Suppressor macrophage treated with lipopolysaccharide for 1 hour (primary cell): ENCODE data around the gene MAFG.
A peak's percentile ranks its signal among the peaks of the same experiment; 100 is the strongest.

Source experiments
- DNase-seq, 3 donors: peaks; one replicate each; pipeline ENCODE4 v3.0.0-alpha.2; 2020 to 2022

The MAFG gene

DNA sequence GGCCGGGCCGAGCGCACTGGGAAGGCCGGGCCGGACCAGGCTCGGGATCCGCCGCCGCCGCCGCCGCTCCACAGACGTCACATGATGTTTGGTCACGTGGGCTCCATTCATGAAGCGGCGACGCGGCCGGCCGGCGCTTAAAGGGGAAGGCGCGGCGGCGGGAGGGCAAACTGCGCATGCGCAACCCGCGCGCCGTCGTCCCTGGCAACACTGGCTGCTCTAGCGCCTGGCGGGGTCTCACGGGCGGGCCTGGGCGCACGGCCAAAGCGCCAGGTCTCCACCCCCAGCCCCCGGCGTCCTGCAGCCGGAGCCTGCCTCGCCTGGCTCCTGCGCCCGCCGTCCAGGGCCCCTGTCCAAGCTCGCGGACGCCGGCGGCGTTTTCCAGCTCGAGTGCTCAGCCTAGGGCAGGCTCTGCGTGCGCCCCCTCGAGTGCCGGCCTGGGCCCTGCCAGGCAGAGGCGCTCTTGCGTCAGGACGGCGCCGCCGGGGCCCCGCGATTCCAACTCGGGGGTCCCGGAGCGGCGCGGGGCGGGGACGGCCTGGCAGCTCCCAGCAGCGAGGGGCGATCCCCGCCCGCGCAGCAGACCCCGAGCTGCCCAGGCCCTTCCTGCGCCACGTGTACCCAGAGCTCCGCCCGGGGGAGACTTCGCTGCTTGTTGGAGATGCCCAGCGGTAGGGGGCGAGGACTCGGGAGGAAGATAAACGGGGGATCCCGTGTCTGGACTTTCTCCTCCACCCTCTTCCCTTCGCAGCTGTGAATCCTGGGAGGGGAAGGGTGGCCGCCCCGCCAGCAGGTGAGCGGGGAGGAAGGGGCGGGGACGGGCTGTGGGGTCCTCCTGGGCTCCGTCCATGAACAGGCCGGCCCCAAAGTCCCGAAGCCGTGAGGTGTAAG, at the start of gene MAFG:
Gene MAFG (minus strand): TSS at position 83 of the 891 bp plus-strand sequence. CDS start 4,550 bp downstream, outside the sequence.
- peak; percentile 97 to 98 (median 98) for DNase-seq

DNA sequence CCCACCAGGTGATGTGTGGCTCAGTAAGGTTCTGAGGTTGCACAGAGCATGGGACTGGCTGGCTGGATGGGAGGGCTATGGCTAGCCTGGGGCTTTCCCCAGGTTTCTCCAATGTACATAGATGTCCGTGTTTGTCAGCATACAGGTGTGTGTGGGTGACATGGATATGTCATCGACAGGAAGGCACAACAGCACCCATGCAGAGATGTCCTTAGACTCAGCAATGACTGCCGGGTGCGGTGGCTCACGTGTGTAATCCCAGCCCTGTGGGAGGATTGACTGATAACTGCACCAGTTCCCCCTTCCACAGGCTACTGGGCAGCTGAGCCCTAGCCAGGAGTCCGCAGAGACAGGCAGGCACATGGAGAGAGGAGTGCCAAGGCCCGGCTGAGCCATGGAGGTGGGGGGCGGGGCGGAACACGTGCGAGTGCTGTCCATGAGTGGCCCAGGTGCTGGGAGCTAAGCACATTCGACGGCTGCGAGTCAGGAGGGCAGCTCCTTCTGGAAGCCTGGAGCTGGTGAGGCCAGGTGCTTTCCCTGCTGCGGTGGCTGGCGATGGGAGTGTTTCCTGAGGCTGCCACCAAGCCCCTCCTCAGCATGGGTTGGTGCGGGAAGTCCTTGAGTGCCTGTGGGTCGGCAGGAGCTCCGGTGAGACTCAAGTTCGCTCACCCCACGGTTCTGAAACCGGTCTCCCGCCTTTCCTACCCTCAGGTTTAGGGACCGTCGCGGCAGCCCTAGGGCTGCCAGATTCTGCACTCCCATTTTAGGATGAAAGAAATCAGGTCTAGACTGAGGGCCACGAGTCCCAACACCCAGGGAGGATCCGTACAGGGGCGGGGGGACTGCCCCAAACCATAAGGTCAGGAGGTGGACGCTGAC, 49.0 kb upstream of the MAFG start:
- DNase-seq: peak in 2 of 3 donors; percentile 25 to 30

DNA sequence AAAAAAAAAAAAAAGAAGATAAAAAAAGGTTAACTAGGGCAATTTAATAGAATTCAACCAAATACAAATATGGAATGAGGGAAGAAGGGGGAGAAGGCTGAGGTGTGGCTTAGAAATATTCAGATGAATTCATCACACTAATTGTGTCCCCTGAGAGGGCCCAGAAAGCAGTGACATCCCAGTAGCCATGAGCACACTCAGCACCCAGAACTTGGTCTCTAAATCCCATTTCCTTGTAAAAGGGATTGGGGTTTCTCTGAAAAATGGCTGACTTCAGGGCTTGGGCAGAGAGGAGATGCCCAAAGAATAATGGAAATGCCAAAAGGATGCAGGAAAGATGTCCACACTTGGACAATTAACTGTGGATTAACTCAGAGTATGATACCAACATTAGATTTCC, 45.9 kb upstream of the MAFG start:
- no peak for DNase-seq

GRCh38 chr17:81968850-81969812, 41.6 kb upstream of the MAFG start:
- no peak for DNase-seq

GRCh38 chr17:81968396-81968745, 40.8 kb upstream of the MAFG start:
- no peak for DNase-seq

- peak; percentile 81 to 91 (median 88) for DNase-seq
These were observed 40.2 kb upstream of the MAFG start for GRCh38 chr17:81967533-81968395.

- no peak for DNase-seq
These were observed 39.7 kb upstream of the MAFG start for GRCh38 chr17:81967244-81967532.

DNA sequence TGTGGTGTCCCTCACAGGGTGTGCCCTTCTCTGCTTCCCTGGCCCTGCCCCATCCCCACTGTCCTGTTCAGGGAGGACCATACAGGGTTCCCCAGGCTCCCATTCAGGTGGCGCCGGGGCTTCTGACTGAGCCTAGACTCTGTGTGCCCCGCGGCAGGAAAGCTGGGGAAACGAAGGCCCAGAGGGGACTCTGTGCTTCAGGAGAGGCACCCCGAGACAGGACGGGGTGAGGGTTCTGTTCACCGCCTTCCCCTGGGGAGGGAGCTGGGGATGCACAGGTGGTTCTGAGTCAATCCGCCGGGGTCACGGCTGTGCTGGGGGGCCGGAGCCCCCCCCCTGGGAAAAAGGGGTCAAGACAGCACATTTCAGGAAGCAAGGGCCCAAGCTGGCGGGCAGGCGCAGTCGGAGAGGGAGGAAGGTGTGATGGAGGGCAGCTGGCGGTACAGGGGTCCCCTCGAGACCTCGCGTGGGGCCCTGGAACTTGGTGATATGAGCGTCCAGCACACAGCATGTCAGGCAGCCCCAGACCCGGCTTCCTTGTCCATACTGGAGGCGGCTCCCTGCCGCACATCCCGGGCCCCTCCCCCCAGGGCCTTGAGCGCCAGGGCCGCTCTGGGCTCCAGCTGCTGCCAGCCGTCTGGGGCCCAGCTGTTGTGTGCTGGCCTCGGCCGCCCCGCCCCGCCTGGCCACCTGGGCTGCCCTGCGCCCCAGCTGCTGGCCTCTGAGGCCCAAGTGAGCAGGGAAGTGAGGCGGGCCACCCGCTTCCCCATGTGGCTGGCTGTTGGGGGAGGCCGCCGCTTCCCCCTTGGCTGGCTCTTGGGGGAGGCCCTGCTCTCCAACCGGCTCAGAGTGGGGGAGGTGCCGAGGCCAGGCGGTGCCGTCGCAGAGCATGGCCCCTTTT, 39.1 kb upstream of the MAFG start:
- DNase-seq: peak in 2 of 3 donors; percentile 36 to 60

GRCh38 chr17:81964081-81964849, 36.7 kb upstream of the MAFG start:
- no peak for DNase-seq

GRCh38 chr17:81962499-81963441, 35.2 kb upstream of the MAFG start:
- no peak for DNase-seq

- no peak for DNase-seq
These were observed 34.3 kb upstream of the MAFG start for GRCh38 chr17:81961521-81962498.

DNA sequence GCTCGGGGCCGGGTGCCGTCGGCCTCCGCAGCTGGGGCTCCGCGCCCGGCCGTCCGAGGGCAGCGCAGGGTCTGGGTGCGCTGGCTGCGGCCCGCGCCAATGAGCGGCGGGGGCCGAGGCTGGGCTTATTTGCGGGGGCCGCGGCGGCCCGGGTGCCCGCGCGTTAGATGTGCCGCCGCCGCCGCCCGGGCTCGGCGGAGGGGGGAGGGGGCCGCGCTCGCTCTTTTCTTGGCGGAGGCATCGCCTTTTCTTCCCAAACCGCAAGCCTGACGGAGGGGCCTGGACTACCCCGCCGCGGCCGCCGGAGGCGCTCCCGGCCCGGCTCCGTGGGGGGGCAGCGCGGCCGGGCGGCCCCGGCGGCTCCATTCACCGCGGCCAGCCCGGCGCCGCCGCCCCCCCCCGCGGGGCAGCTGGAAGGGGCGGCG, 33.6 kb upstream of the MAFG start, which contains the start of gene NOTUM:
Gene NOTUM (minus strand): TSS at position 101 of the 425 bp plus-strand sequence. CDS start 278 bp downstream, outside the sequence.
- DNase-seq: peak; percentile 39 to 73 (median 51)

DNA sequence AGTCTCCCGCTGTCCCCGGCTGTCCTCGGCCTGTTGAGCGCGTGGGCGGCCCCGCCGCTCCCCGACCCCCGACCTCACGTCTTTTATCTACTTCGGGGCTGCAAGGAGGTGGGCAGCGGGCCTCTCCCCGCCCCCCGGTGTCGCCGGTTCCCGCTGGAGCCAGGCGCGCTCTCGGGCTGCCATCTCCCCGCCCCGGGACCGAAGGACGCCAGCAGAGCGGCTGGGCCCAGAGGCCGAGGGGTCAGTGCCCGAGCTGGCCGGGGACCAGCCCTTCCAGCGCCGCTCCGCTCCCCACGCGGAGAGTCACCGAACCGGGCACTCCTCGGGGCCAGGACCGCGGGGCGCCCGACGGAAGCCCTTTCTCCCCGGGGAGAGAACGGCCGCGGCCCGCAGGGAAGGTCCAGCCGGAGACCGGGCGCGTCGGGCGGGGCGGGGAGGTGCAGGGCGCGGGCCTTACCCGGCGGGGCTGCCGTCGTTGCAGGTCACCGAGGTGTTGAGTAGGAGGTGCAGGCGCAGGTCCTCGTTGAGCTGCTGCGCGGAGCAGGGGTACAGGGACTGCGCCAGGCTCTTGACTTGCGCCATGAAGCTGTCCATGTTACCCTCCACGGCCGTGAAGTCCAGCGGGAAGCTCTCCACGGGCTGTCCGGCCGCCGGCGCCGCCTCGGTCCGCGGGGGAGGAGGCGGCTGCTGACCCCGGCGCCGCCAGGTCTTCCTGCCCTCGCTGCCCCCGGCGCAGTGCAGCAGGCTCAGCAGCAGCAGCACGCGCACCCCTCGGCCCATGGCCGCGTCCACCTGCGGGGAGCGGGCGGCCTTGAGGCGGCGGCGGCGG, 32.8 kb upstream of the MAFG start:
- peak in 1 of 3 donors; percentile 30 for DNase-seq

DNA sequence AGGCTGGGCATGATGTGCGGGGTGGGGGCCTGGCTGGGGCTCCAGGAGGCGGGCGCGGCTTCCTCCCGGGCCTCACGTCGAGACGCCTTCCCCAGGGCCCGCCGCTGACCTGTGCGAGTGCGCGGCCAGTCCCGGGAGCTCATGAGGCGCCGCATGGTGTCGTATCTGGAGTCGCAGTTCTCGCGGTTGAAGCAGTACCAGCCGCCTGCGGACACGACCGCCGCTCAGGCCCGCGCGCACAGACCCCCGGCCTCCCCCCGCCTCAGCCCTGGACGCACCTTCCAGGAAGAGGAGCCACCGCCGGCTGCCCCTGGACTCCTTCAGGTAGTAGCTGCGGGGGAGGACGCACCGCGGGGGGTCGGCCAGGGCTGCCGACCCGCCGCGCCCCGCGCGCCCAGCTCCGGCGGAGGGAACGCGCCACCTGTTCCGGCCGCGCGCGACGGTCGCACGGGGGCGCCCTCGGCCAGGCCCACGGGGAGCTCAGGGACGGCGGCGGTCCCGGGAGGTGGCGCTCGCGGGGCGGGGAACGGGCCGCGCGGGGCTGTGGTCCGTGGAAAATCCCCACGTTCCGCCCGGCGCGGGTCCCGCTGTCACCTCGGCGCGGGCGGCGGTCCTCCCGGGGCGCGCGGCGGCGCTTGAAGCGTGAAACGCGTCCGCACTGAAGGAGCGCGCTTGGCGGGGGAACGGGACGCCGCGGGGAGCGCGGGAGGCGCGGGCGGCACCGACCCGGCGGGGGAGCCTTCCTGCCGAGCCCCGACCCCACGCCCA, 32.0 kb upstream of the MAFG start:
- DNase-seq: peak; percentile 82 to 95 (median 89)

GRCh38 chr17:81958633-81959342, 31.3 kb upstream of the MAFG start:
- DNase-seq: no peak
